BLaER1 treated with 17β-estradiol and CSF1 and Interleukin-3, amounts not matched to agents 10 nM and 100 nM (cell line): ENCODE data around the gene PCDHGC5.

Experiments used
- H3K27ac ChIP-seq, 11 experiments: shearing (Covaris generic); formaldehyde crosslinking; 2 replicates each; pipeline ENCODE4 v1.8.1; 2022
- H3K27me3 ChIP-seq, 11 experiments: shearing (Covaris generic); formaldehyde crosslinking; 2 replicates each; pipeline ENCODE4 v1.8.1; 2022
- H3K36me3 ChIP-seq, 11 experiments: shearing (Covaris generic); formaldehyde crosslinking; 2 replicates each; pipeline ENCODE4 v1.8.1; 2022
- H3K4me1 ChIP-seq, 10 experiments: shearing (Covaris generic); formaldehyde crosslinking; 2 replicates each; pipeline ENCODE4 v1.8.1; 2022
- H3K4me2 ChIP-seq, 11 experiments: shearing (Covaris generic); formaldehyde crosslinking; 2 replicates each; pipeline ENCODE4 v1.8.1; 2022
- H3K4me3 ChIP-seq, 10 experiments: shearing (Covaris generic); formaldehyde crosslinking; 2 replicates each; pipeline ENCODE4 v1.8.1; 2022
- H3K9ac ChIP-seq, 11 experiments: shearing (Covaris generic); formaldehyde crosslinking; 2 replicates each; pipeline ENCODE4 v1.8.1; 2022
- H3K9me3 ChIP-seq, 11 experiments: shearing (Covaris generic); formaldehyde crosslinking; replicated peaks in 1 of 11; 2 replicates each; pipeline ENCODE4 v1.8.1; 2022
- H4K20me1 ChIP-seq, 11 experiments: shearing (Covaris generic); formaldehyde crosslinking; 2 replicates each; pipeline ENCODE4 v1.8.1; 2022
- Cebpa-rat ChIP-seq, 11 experiments: shearing (Covaris generic); IDR thresholded peaks; 2 replicates each; pipeline ENCODE4 v1.8.1; 2022

PCDHGC5 gene

GRCh38 chr5:141488591-141489561 lies at the start of gene PCDHGC5:
Gene PCDHGC5, plus strand, starts transcription at chr5:141489081. Its CDS starts 160 bp downstream, at chr5:141489241.
- H4K20me1 ChIP-seq = peaks cover 5 to 72% (median 60%) of the 10 kb centered on the region in 11 experiments; a peak in 17 of 22 replicates
- peak within 1 kb of the TSS in 3 of 11 experiments; percentile 2 to 23 (median 13); a peak in 3 of 22 replicates for H3K27ac ChIP-seq
- peak within 1 kb of the TSS; percentile 93 to 99 (median 97) for H3K4me2 ChIP-seq
- peaks cover 13 to 79% (median 53%) of the 10 kb centered on the region in 11 experiments for H3K36me3 ChIP-seq
- peak within 1 kb of the TSS in 4 of 10 experiments; percentile 63 to 77 (median 66); a peak in 7 of 20 replicates for H3K4me3 ChIP-seq
- peaks cover 0 to 14% (median 0%) of the 10 kb centered on the region in 11 experiments; a peak in 4 of 22 replicates for H3K9me3 ChIP-seq
- H3K9ac ChIP-seq = peak within 1 kb of the TSS in 5 of 11 experiments; percentile 3 to 37 (median 17); a peak in 5 of 22 replicates
- no peak for TF ChIP-seq Cebpa-rat (IDR thresholded peaks at IDR 0.05)
- no peaks in the 10 kb centered on the region for H3K27me3 ChIP-seq
- H3K4me1 ChIP-seq = peaks cover 97 to 100% (median 99%) of the 10 kb centered on the region in 10 experiments

GRCh38 chr5:141439411-141440141 lies 49.3 kb upstream of the PCDHGC5 start:
- Histone ChIP-seq H3K9me3 (peaks cover 38 to 73% (median 60%) of the 10 kb centered on the region in 11 experiments), H3K27ac (no peak overlapping the region)
- TF ChIP-seq Cebpa-rat (IDR thresholded peaks at IDR 0.05) = no peak

GRCh38 chr5:141440341-141440740 lies 48.5 kb upstream of the PCDHGC5 start:
- Histone ChIP-seq H3K4me2 (no peak overlapping the region), H3K36me3 (peaks cover 0 to 31% (median 19%) of the 10 kb centered on the region in 11 experiments; a peak in 16 of 22 replicates), H3K9ac (no peak overlapping the region), H3K27me3 (no peaks in the 10 kb centered on the region), H3K4me3 (no peak overlapping the region), H3K4me1 (peaks cover 0 to 16% (median 0%) of the 10 kb centered on the region in 10 experiments; a peak in 7 of 20 replicates), H4K20me1 (no peaks in the 10 kb centered on the region), H3K27ac (no peak overlapping the region), H3K9me3 (peaks cover 35 to 65% (median 53%) of the 10 kb centered on the region in 11 experiments)
- TF ChIP-seq Cebpa-rat (IDR thresholded peaks at IDR 0.05) = no peak

More at GRCh38 chr5:141439411-141440141, 49.3 kb upstream of the PCDHGC5 start:
- Histone ChIP-seq H3K4me3 (no peak overlapping the region), H3K4me2 (no peak overlapping the region), H3K4me1 (peaks cover 0 to 16% (median 0%) of the 10 kb centered on the region in 10 experiments; a peak in 7 of 20 replicates), H3K9ac (no peak overlapping the region), H3K36me3 (peaks cover 0 to 31% (median 19%) of the 10 kb centered on the region in 11 experiments; a peak in 16 of 22 replicates), H4K20me1 (no peaks in the 10 kb centered on the region), H3K27me3 (no peaks in the 10 kb centered on the region)

- TF ChIP-seq Cebpa-rat (IDR thresholded peaks at IDR 0.05) = no peak
- Histone ChIP-seq H3K4me3 (0 out of 20 replicates have a peak overlapping the region, but pooled peaks of 1 of the 10 experiments have one; percentile 11), H3K4me2 (no peak overlapping the region; a peak in 1 of 22 replicates), H3K9me3 (peaks cover 34 to 52% (median 42%) of the 10 kb centered on the region in 11 experiments), H4K20me1 (no peaks in the 10 kb centered on the region), H3K4me1 (peaks cover 0 to 16% (median 0%) of the 10 kb centered on the region in 10 experiments; a peak in 7 of 20 replicates), H3K36me3 (peaks cover 0 to 31% (median 19%) of the 10 kb centered on the region in 11 experiments; a peak in 16 of 22 replicates), H3K9ac (no peak overlapping the region), H3K27ac (no peak overlapping the region), H3K27me3 (no peaks in the 10 kb centered on the region)
Measured at GRCh38 chr5:141441571-141442170, 47.2 kb upstream of the PCDHGC5 start.

GRCh38 chr5:141465351-141465750 lies 23.5 kb upstream of the PCDHGC5 start:
- peaks cover 0 to 30% (median 0%) of the 10 kb centered on the region in 10 experiments; a peak in 5 of 20 replicates for H3K4me1 ChIP-seq
- H3K9me3 ChIP-seq = peaks cover 0 to 8% (median 0%) of the 10 kb centered on the region in 11 experiments; a peak in 3 of 22 replicates
- peaks cover 0 to 9% (median 0%) of the 10 kb centered on the region in 11 experiments; a peak in 1 of 22 replicates for H3K36me3 ChIP-seq
- no peak for TF ChIP-seq Cebpa-rat (IDR thresholded peaks at IDR 0.05)
- H3K27ac ChIP-seq = no peak overlapping the region
- H3K4me2 ChIP-seq = peak overlapping the region in 2 of 11 experiments; percentile 32 to 34; a peak in 3 of 22 replicates
- no peak overlapping the region for H3K9ac ChIP-seq
- H3K4me3 ChIP-seq = no peak overlapping the region
- H3K27me3 ChIP-seq = no peaks in the 10 kb centered on the region
- H4K20me1 ChIP-seq = no peaks in the 10 kb centered on the region

GRCh38 chr5:141475625-141476131 lies 13.2 kb upstream of the PCDHGC5 start, which contains the start of gene PCDHGC3:
Gene PCDHGC3, plus strand, starts transcription at chr5:141475966. Its CDS starts 151 bp downstream, at chr5:141476117.
- peak within 1 kb of the TSS; percentile 73 to 90 (median 84) for H3K9ac ChIP-seq
- peaks cover 36 to 54% (median 44%) of the 10 kb centered on the region in 10 experiments for H3K4me1 ChIP-seq
- TF ChIP-seq Cebpa-rat (IDR thresholded peaks at IDR 0.05) = no peak
- H3K9me3 ChIP-seq = no peaks in the 10 kb centered on the region
- peak within 1 kb of the TSS; percentile 67 to 87 (median 78) for H3K4me3 ChIP-seq
- peak within 1 kb of the TSS; percentile 89 to 99 (median 97) for H3K4me2 ChIP-seq
- H4K20me1 ChIP-seq = peaks cover 0 to 41% (median 39%) of the 10 kb centered on the region in 11 experiments; a peak in 18 of 22 replicates
- H3K27ac ChIP-seq = peak within 1 kb of the TSS in 10 of 11 experiments; percentile 52 to 85 (median 79); a peak in 21 of 22 replicates
- H3K27me3 ChIP-seq = peaks cover 0 to 25% (median 11%) of the 10 kb centered on the region in 11 experiments; a peak in 8 of 22 replicates
- peaks cover 0 to 39% (median 20%) of the 10 kb centered on the region in 11 experiments; a peak in 13 of 22 replicates for H3K36me3 ChIP-seq

GRCh38 chr5:141476132-141476911 lies 12.6 kb upstream of the PCDHGC5 start:
- TF ChIP-seq Cebpa-rat (IDR thresholded peaks at IDR 0.05) = no peak
- peaks cover 42 to 60% (median 51%) of the 10 kb centered on the region in 10 experiments for H3K4me1 ChIP-seq
- H3K27ac ChIP-seq = peak overlapping the region in 10 of 11 experiments; percentile 52 to 85 (median 79); a peak in 21 of 22 replicates
- H3K27me3 ChIP-seq = peaks cover 0 to 25% (median 11%) of the 10 kb centered on the region in 11 experiments; a peak in 8 of 22 replicates
- H3K9me3 ChIP-seq = no peaks in the 10 kb centered on the region
- H3K4me3 ChIP-seq = peak overlapping the region; percentile 67 to 87 (median 78)
- H3K9ac ChIP-seq = peak overlapping the region; percentile 73 to 90 (median 84)
- peak overlapping the region; percentile 89 to 99 (median 97) for H3K4me2 ChIP-seq
- peaks cover 0 to 45% (median 24%) of the 10 kb centered on the region in 11 experiments; a peak in 13 of 22 replicates for H3K36me3 ChIP-seq
- peaks cover 0 to 48% (median 45%) of the 10 kb centered on the region in 11 experiments; a peak in 18 of 22 replicates for H4K20me1 ChIP-seq
